Activated CD4-positive, alpha-beta T cell treated with anti-CD3 and anti-CD28 coated beads for 1 hour (primary cell): Measurements from ENCODE around the gene SECTM1.

Source experiments
- DNase-seq: peaks from one replicate; pipeline ENCODE4 v3.0.0-alpha.2; 2020

Gene SECTM1

DNA sequence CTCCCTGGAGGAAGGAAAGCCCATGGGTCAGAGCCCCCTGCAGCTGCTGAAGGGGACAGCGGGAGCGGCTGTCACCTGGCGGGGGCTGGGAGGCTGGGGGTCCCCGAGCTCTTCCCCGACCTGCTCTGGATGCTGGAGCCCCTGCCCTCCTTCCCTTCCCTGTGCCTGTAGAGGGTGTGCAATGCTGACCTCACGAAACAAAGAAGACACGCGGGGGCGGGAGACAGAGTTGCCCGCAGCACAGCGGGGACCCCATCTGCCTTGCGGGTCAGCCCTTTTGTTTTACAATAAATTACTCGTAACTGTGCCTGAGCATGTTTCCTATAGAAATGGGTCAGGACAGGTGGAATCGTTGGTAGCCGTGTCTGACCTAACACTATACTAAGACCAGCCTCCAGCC is 6.3 kb downstream of the SECTM1 start:
- no peak for DNase-seq

DNA sequence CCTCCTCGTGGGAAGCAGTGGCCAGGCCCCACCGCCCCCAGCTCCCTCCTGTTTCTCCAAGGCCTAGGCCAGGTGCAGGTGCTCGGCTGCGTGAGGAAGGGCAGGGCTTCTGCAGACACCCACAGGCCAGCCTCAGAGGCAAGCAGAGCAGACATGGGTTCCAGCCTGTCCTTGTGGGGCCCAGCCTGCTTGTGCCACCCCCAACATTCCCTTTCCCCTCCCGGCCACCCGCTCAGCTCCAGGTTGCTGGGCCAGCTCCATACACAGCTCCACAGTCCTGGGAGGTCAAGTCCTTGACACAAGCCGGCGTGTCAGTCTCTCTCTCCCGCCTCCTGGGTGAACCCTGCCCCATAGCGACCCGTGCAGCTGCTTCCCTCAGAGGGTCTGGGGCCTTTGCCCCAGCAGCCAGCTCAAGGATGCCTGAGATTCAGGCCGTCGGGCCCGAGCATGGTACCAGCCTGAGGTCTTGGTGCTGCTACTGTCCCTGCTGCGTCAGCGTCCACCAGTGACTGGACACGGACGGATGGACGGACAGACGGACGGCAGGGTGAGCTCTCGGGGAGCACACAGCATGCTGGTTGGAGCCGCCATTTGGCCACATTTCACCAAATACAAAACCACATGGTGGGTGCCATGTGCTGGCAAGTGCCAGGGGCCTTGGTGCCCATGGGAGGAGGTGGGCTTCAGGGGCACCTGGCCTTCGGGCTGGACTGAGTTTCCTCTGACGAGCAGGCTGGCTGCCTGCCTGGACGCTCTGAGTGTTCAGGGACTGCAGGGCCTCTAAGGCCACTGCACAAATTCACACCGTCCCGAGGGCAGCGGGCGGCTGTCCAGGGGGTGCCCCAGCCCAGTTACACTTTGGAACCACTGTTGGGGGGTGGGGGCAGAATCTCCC is 8.0 kb downstream of the SECTM1 start:
- no peak for DNase-seq

DNA sequence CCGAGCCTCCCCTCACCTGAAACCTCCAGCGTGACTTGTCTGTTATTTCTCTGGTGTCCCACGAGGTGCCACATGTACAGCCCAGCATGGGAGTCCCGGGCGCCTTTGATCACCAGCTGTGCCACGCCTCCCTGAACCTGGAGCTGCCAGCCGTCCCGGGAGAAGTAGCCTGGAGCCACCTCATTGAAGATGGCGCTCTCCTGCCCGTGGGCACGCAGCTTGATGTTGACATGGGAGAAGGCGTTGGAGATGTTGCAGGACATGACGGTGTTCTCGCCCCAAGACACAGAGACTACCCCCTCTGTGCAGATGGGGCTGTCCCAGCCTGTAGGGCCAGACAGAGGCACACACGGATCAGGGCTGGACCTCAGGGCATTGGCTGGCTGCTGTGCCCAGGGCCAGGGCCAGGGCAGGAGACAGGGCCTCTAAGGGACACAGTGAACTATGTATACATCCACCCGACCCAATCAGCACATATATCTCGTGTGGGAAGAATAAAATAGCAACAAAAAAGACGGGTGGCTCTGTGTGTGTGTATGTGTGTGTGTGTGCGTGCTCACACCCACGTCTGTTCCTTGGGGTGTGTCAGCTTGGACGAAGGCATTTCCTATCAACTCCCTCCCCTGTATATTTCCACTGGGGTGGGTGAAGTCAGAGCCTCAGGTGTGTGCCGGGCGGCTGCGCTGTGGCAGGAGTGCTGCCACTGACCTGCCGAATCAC is 8.8 kb downstream of the SECTM1 start:
- no peak for DNase-seq

- DNase-seq, result no peak
These were observed 9.9 kb downstream of the SECTM1 start for GRCh38 chr17:82323514-82324234.

- no peak for DNase-seq
These were observed 10.8 kb downstream of the SECTM1 start for GRCh38 chr17:82322526-82323453.

- no peak for DNase-seq
These were observed 11.6 kb downstream of the SECTM1 start for GRCh38 chr17:82321947-82322466.

DNA sequence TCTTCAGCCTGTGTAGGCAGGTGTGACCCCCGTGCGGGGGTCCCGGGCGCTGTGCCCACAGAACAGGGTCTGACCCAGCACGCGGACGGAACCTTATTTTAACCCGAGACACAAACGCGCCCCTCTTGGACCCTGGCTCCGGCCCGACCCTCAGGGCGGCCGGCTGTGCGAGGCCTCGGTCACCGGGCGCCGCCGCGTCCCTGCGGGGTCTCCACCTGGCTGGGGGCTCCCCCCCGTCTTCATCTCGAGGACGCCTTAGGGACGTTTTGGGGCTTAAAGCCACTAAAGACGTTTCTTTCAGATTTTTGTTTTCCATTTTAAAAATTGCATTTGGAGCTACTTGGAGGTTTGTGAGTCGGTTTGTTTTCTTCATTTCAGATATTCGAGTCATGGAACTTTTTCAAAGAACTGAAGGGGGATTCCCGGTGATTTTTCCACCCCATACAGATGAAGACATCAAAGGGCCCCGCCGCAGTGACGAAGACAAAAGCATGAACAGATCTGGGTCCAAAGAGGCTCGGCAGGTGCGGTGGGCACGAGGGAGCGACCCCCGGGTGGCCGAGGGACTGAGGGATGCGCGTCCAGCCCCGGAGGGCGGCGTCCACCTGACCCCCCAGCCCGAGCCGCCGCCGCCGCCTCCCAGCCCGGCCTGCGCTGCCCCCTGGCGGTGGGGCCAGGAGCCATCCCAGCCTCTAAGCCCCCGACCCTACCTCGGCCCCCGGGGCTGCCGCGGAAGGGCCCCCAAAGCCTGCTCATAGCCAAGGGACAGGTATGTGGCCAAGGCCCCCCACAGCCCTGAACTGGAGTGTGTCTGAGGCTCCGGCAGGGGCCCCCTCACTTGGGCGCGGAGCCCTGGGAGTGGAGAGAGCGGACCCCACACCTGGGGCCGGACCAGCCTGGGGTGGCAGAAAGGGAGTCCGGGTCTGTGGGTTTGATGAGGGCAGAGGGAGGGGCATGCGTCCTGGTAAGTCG is 12.3 kb downstream of the SECTM1 start:
- peak; percentile 79 for DNase-seq

- DNase-seq, result no peak
These were observed 13.3 kb downstream of the SECTM1 start for GRCh38 chr17:82320140-82320840.

DNA sequence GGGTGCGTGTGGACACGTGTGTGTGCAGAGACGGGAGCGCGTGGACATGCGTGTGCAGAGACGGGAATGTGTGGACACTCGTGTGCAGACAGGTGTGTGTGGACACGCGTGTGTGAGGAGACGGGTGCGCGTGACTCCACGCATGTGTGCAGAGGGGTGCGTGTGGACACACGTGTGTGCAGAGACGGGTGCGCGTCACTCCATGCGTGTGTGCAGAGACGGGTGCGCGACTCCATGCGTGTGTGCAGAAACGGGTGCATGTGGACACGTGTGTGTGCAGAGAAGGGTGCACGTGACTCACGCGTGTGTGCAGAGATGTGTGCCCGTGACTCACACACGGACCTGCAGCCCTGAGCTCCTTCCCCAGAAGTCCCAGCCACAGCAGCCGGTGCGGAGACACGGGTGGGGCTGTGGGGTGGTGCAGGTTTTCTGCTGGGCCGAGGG is 13.9 kb downstream of the SECTM1 start:
- DNase-seq, result no peak

- DNase-seq, result no peak
These were observed 14.6 kb downstream of the SECTM1 start for GRCh38 chr17:82318772-82319606.

GRCh38 chr17:82318169-82318498 is 15.4 kb downstream of the SECTM1 start:
- no peak for DNase-seq

DNA sequence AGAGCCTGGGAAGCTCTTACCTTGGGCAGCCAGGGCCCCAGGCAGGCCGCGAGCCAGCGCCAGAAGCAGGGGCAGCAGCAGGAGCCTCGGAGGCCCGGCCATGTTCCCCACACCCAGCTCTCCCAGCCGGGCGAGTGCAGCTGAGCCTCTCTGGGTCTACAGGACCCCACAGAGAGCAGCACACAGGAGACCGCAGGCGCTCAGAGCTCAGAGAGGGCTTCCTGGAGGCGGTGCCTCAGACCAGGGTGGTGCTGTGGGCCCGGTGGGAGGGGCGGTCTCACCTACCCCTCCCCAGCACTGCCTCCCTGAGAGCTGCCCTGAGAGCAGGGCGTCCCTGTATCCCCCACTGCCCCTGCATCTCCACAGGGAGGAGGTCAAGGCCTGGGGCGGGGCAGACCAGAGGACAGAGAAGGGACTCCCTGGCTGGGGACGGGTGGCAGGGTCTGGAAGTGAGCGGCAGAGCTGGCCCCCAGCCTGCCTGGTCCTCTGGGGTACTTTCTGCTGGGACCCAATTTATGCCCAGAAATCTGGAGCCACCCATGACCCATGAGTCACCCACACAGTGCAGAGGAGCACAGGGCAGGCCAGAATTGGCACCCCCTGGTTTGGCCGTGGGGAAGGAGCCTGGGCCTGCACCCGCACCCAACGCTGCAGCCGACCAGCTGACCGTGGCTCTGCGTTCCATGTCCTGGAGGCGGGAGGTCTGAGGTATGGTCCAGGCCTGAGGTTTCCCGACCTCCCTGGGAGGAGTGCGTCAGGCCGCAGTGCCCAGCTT is 16.0 kb downstream of the SECTM1 start, which contains the start of gene CD7:
Gene CD7 (minus strand): TSS at position 215 of the 775 bp plus-strand sequence. CDS start 113 bp downstream, at position 102.
- peak; percentile 59 for DNase-seq

DNA sequence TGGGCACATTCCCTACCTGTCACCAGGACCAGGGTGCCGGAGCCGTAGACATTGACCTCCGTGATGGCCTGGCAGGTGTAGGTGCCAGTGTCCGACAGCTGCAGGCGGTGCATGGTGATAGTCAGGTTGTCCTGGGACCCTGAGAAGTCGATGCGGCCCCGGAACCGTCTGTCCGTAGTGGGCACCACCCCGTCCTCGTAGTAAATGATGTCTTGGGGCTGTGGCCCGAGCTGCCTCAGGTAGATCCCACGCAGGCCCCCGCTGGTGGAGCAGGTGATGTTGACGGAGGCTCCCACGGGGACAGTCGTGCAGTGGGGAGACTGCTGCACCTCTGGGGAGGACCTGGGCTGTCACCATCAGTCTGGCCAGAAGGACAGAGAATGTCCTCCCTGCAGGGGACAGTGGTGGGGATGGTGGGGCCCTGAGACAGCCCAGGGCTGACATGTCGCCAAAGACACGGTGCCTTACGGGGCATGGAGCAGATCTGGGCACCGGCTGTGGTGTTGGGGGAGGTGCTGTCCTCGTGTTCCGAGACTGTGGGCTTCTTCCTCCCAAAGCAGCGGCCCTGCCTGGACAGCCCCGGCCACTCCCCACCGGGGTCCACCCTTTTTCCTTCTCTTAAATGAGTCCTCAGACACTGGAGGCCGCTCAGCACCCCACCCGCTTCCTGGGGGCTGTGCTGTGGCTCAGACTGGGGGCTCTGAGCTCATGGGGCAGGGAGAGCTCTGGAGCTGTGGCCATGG is 16.7 kb downstream of the SECTM1 start:
- DNase-seq, result no peak

- no peak for DNase-seq
These were observed 17.7 kb downstream of the SECTM1 start for GRCh38 chr17:82315703-82316358.

- DNase-seq, result no peak
These were observed 18.6 kb downstream of the SECTM1 start for GRCh38 chr17:82314727-82315605.
